Activated naive CD4-positive, alpha-beta T cell treated with anti-CD3 and anti-CD28 coated beads, Interleukin-2, amount 50 U/mL, for 72 hours (primary cell): ENCODE results near the gene FGF11. TPM values are rescaled to one million over a fixed set of nuclear protein-coding genes. Genes with fewer than 3 reads are reported as not detected.
"Not testable (repeated sequence)": the region's sequence is repeated elsewhere in the genome, so short reads cannot be mapped to it uniquely, and the experiment has no call there.

Experiments used
- ATAC-seq, 2 donors: fragments of 150-1000 bp; cut with Tn5 transposase; 2 replicates each; pipeline ENCODE4 v1.10.0; 2021; ENCODE audit warnings: mild to moderate bottlenecking in 2 of 2, moderate library complexity in 2 of 2
- DNase-seq, 2 donors: peaks; one replicate each; pipeline ENCODE4 v3.0.0; 2021 to 2022; ENCODE audit warnings: low spot score in 2 of 2
- H3K27ac Mint-ChIP-seq, 2 donors: one replicate each; pipeline ENCODE4 v1.8.0; 2022; ENCODE audit warnings: mild to moderate bottlenecking in 2 of 2, mixed read lengths in 2 of 2
- H3K36me3 Mint-ChIP-seq, 2 donors: one replicate each; pipeline ENCODE4 v1.8.0; 2022; ENCODE audit warnings: mixed read lengths in 2 of 2
- H3K9me3 Mint-ChIP-seq, 2 donors: one replicate each; pipeline ENCODE4 v1.8.0; 2022; ENCODE audit warnings: mixed read lengths in 2 of 2
- total RNA-seq, 2 donors: library from RNA; stranded (reverse); gene quantifications; one replicate each; pipeline ENCODE4 v1.2.3, GENCODE V29; 2022

FGF11 gene
- total RNA-seq, 2 donors from 2014 or later, result 2.6 to 35.5 TPM

DNA sequence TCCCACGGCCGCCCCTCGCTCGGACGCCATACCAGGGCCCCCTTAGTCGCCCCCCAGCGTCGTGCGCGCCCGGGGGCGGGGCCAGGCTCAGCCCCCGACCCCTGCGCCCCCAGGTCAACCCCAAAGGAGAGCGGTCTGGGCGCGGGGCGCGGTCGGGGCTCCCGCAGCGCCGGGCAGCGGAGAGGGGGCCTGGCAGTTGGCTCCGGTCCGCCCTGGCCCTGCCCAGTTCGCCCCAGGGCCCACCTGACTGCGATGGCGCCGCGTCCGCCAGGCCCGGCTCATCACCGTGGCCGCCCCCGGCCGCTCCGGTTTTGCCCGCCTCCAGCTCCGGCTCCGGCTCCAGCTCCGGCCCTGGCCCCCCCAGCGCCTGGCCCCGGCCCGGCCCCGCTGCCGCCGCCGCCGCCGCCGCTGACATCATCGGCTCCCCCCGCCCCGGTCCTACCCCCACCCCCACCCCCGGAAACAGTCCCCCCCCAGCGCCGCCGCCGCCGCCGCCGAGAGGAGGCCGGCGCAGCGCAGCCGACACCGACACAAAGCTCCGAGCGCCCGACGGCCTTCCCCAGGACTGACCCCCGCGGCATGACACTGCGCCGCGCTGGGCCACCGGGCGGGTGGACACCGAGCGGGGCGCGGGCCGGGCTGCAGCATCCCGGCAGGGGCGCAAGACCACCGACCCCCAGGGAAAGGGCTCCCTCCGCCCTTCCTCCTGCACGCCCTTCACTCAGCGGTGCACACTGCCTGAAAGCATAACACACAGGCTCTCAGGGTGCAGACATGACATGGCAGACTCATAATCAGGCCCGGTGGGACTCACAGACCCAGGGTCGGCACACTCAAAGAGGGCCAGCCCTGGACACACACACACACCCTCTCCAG, 40.1 kb downstream of the FGF11 start, which contains the start of gene ZBTB4:
Gene ZBTB4 (minus strand): TSS at position 419 of the 876 bp plus-strand sequence. CDS start 12,830 bp downstream, outside the sequence.
- Mint-ChIP-seq H3K9me3 (no peaks in the 10 kb centered on the region), H3K36me3 (peaks cover 10 to 13% of the 10 kb centered on the region in 2 donors), H3K27ac (peak within 1 kb of the TSS; percentile 87 to 94)
- ATAC-seq, result peak; percentile 15 to 16
- peak in 1 of 2 donors; percentile 56 for DNase-seq

DNA sequence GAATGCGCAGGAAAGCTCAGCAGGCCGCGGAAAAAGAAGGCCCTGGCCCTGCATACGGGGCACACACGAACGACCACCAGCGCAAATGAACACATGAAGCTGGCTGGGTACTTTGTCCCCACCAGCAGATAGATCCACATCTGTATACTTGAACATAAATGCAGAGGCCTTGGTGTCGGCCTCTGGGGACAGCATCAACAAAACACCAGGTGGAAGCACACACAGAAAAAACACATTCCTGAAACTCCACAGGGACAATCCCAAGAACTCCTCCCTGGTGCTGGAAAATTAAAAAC, 40.7 kb downstream of the FGF11 start:
- Mint-ChIP-seq H3K9me3 (no peaks in the 10 kb centered on the region), H3K36me3 (peaks cover 15 to 19% of the 10 kb centered on the region in 2 donors), H3K27ac (peak overlapping the region; percentile 87 to 94)
- ATAC-seq (no peak), DNase-seq (no peak)

DNA sequence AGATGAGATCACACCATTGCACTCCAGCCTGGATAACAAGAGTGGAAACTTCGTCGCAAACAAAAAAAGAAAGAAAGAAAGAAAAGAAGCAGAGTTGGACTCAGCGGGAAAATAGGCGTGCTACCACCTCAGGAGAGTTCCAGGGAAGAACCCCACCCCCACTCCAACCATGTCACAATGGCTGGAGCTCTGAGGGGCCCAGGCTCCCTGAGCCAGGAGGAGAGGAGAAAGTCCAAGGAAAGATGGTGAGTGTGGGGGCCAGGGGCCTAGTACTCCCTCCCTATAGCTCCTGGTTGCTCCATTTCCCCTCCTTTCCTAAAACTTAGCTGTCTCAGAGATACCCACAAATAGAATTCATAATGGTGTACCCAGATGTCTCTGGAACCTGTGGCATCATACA, 42.0 kb downstream of the FGF11 start, which contains the start of gene SLC35G6:
Gene SLC35G6 (plus strand): TSS at position 172 of the 400 bp plus-strand sequence. CDS start 71 bp downstream, at position 243.
- Mint-ChIP-seq H3K36me3 (peaks cover 24 to 25% of the 10 kb centered on the region in 2 donors), H3K27ac (peak within 1 kb of the TSS; percentile 94 to 97)
- not testable (repeated sequence) for ATAC-seq, H3K9me3 Mint-ChIP-seq, DNase-seq

DNA sequence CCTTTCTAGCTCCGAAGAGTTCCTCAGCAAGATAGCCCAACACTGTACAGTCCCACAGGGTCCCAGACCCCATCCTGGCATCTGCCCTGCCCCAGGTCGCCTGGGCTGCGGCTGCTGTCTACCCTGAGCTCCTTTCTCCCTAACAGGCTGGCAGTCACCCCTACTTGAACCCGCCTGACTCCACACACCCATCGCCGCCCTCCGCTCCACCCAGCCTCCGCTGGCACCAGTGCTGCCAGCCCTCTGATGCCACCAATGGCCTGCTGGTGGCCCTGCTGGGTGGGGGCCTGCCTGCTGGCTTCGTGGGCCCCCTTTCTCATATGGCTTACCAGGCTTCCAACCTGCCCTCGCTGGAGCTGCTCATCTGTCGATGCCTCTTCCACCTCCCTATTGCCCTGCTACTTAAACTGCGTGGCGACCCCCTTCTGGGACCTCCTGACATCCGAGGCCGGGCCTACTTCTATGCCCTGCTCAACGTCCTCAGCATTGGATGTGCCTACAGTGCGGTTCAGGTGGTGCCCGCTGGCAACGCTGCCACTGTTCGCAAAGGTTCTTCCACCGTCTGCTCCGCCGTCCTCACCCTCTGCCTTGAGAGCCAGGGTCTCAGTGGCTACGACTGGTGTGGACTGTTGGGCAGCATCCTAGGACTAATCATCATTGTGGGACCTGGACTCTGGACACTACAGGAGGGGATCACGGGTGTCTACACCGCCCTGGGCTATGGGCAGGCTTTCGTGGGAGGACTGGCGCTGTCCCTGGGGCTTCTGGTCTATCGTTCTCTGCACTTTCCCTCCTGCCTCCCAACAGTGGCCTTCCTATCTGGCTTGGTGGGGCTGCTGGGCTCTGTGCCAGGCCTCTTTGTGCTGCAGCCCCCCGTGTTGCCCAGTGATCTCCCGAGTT, 42.8 kb downstream of the FGF11 start:
- not testable (repeated sequence) for H3K9me3 Mint-ChIP-seq, ATAC-seq, DNase-seq
- peak overlapping the region; percentile 97 to 100 for H3K27ac Mint-ChIP-seq
- H3K36me3 Mint-ChIP-seq, result peaks cover 26 to 30% of the 10 kb centered on the region in 2 donors

DNA sequence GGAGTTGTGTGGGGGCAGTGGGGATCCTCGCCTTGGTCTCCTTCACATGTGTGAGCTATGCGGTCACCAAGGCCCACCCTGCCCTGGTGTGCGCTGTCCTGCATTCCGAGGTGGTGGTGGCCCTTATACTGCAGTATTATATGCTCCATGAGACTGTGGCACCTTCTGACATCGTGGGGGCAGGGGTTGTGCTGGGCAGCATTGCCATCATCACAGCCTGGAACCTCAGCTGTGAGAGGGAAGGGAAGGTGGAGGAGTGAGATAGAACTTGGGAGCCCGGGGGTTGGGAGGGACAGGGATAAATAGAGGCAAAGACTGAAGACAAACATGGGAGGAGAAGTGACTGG, 43.4 kb downstream of the FGF11 start:
- peak overlapping the region; percentile 97 to 100 for H3K27ac Mint-ChIP-seq
- DNase-seq, ATAC-seq, H3K9me3 Mint-ChIP-seq: not testable (repeated sequence)
- peaks cover 26 to 36% of the 10 kb centered on the region in 2 donors for H3K36me3 Mint-ChIP-seq

DNA sequence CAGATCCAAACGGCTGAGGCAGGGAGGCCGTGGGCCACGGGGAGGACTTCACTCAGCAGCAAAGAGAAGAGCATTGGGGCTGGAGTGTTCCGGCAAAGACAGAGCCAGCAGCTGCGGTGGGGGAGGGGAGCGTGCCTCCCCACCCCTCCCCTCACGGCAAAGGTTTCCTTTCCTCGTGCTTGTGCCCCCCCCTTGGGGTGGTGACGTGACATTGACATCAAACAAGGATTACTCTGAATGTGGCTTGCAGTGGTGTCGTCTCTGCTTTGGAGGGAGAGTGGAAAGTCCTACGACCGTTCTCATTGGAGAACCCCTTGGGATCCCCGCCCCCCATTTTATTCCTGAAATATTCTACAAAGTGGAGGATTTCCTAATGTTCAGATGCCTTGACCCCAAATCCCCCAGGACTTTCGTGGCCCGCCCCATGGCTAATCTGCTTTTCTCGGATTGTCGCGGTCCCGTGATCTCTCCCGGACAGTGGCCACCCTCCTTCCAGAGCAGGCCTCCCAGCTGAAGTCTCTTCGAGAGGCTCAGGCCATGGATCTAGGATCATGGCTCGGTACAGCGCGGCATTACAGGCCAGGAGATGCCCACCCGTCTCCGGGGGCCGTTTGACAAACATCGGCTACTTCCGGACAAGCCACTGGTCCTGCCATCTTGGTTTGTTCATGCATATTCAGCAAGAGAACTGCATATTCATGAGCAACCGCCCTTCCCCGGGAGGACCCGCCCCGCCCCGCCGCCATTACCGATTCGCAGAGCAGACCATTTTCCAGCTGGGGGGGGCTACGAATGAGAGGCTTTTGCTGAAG, 44.1 kb downstream of the FGF11 start:
- Mint-ChIP-seq H3K9me3 (no peaks in the 10 kb centered on the region), H3K27ac (peak overlapping the region; percentile 97 to 100), H3K36me3 (peaks cover 18 to 35% of the 10 kb centered on the region in 2 donors)
- DNase-seq (peak; percentile 86 to 89), ATAC-seq (peak; percentile 61 to 62)

DNA sequence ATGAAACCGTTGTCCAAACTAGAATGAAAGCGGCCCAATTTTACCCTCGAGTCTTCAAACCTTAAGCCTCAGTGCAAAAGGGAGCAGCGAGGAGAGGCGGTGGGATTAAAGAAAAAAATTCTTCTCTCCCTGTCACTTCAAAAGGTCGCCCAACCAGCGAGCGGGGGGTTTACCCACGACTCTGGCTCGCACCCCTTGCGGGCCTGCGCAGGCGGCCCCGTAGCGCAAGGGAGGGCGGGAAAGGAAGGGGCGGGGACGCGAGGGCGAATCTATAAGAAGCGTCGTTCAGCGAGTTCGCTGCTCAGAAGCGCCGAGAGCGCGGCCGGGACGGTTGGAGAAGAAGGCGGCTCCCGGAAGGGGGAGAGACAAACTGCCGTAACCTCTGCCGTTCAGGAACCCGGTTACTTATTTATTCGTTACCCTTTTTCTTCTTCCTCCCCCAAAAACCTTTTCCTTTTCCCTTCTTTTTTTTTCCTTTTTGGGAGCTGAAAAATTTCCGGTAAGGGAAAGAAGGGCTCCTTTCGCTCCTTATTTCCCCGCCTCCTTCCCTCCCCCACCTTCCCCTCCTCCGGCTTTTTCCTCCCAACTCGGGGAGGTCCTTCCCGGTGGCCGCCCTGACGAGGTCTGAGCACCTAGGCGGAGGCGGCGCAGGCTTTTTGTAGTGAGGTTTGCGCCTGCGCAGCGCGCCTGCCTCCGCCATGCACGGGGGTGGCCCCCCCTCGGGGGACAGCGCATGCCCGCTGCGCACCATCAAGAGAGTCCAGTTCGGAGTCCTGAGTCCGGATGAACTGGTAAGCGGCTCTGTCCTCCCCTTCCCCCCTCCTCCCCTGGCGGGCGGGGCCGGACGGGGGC, 45.0 kb downstream of the FGF11 start, which contains the start of gene POLR2A:
Gene POLR2A (plus strand): TSS at position 300 of the 852 bp plus-strand sequence.
- ATAC-seq (peak; percentile 68 to 70), DNase-seq (peak; percentile 98 to 99)
- Mint-ChIP-seq H3K9me3 (no peaks in the 10 kb centered on the region), H3K27ac (peak within 1 kb of the TSS; percentile 97 to 100), H3K36me3 (peaks cover 16 to 39% of the 10 kb centered on the region in 2 donors)

DNA sequence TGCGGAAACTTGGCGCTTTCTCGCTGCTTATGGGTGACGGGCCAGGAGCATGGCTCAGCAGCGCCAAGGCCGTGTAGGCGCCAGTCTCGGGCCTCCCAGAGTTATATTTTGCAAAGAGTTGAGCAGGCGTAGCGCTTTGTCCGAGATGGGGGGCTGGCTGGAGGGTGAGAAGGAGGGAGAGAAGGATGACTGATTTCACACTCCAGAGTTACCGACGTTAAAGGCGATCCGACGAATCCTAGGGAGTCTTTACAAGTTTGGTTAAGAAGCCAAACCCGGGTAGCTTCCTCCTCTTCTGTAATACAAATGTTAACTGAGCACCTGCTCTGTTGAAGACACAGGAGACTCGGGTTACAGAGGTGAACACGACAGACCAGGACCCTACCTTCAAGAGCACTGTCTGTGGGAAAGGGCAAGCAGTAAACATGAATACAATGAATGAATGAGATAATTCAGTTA, 45.6 kb downstream of the FGF11 start:
- Mint-ChIP-seq H3K27ac (peak overlapping the region; percentile 97 to 100), H3K36me3 (peaks cover 16 to 40% of the 10 kb centered on the region in 2 donors), H3K9me3 (no peaks in the 10 kb centered on the region)
- ATAC-seq (no peak), DNase-seq (no peak)

DNA sequence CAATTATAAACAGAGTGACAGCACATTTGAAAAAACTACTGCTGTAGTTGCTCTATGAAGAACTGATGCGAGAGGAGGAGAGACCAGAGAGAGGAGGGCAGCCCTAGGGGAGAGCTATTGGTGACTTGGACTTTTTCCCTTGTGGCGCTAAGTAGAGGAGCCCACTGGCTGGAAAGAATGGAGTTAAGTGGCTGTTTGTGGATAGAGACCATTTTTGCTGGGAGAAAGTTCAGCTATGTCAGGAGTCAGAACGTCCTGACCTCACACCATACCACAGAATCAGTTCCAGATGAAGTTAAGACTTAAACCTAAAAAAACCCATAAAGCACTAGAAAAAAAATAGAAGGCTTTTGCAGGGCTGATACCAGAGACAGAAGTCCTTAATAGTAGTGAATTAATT, 46.9 kb downstream of the FGF11 start:
- Mint-ChIP-seq H3K36me3 (peaks cover 20 to 46% of the 10 kb centered on the region in 2 donors), H3K9me3 (no peaks in the 10 kb centered on the region), H3K27ac (peak overlapping the region; percentile 90 to 97)
- no peak for ATAC-seq
- DNase-seq, result no peak

DNA sequence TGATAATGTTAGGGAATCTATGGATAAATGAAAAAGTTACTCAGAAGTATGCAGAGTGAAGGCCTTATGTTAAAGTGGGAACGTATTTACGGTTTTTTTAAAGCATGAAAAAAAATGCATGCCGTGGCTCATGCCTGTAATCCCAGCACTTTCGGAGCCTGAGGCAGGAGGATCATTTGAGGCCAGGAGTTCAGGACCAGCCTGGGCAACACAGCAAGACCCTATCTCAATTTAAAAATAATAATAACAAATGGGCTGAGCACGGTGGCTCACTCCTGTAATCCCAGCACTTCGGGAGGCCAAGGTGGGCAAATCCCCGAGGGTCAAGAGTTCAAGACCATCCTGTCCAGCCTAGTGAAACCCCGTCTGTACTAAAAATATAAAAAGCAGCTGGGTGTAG, 50.8 kb downstream of the FGF11 start:
- DNase-seq, result no peak
- peak overlapping the region in 1 of 2 donors; percentile 6 for H3K27ac Mint-ChIP-seq
- peaks cover 18 to 59% of the 10 kb centered on the region in 2 donors for H3K36me3 Mint-ChIP-seq
- H3K9me3 Mint-ChIP-seq, result no peaks in the 10 kb centered on the region
- no peak for ATAC-seq

DNA sequence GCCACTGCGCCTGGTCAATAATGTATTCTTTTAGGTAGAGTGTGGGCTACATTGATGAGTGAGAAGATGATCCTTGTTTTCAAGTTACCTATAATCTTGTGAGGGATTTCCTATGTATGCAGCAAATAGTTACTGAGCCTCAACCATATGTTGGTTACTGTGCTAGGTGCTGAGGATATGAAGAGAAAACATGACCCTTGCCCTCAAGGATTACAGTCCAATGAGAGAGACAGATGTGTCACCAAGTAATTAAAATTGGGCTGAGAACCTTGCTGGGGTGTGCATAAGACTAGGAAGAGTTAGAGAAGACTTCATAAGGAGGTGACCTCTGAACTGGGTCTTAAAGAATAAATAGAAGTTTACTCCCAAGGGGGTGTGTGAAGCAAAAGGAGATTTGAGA, 52.3 kb downstream of the FGF11 start:
- Mint-ChIP-seq H3K36me3 (peaks cover 9 to 51% of the 10 kb centered on the region in 2 donors), H3K9me3 (no peaks in the 10 kb centered on the region), H3K27ac (peak overlapping the region in 1 of 2 donors; percentile 4)
- ATAC-seq (no peak), DNase-seq (no peak)

DNA sequence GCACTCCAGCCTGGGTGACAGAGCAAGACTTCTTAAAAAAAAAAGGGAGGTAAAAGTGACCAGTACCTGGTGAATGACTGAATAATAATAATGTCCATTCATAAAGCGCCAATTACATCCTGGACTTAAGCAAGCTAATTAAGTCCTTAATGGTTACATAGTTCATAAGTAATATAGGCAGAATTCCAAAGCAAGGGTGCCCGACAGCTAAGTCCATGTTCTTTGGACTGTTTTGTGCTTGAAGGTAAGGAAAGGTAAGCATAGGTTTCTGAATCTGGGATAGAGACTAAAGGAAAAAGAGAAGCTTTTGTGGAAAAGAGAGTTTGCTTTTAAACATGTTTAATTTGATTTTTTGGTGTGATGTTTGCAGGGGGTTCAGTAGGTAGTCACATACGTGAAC, 54.6 kb downstream of the FGF11 start:
- peaks cover 17 to 44% of the 10 kb centered on the region in 2 donors for H3K36me3 Mint-ChIP-seq
- H3K27ac Mint-ChIP-seq, result peak overlapping the region in 1 of 2 donors; percentile 62
- ATAC-seq (no peak), DNase-seq (no peak)
- H3K9me3 Mint-ChIP-seq, result no peaks in the 10 kb centered on the region
